Activated CD4-positive, alpha-beta T cell treated with anti-CD3 and anti-CD28 coated beads, Interleukin-2, amount 50 U/mL, for 48 hours (primary cell): Measurements from ENCODE around the gene RHBDL1.

ENCODE experiments used
- DNase-seq, 2 experiments: peaks; one replicate each; pipeline ENCODE4 v3.0.0-alpha.2; 2020

RHBDL1 gene

DNA sequence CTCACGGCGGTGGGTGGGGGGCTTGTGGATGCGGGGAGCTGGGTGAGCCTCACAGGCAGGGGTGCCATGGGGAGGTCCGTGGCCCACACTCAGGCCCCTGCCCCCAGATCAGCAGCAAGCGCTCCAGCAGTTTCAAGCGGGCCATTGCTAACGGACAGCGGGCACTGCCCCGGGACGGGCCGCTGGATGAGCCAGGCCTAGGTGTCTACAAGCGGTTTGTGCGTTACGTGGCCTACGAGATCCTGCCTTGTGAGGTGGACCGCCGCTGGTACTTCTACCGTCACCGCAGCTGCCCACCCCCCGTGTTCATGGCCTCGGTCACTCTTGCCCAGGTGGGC, 1.1 kb downstream of the RHBDL1 start:
- no peak for DNase-seq

DNA sequence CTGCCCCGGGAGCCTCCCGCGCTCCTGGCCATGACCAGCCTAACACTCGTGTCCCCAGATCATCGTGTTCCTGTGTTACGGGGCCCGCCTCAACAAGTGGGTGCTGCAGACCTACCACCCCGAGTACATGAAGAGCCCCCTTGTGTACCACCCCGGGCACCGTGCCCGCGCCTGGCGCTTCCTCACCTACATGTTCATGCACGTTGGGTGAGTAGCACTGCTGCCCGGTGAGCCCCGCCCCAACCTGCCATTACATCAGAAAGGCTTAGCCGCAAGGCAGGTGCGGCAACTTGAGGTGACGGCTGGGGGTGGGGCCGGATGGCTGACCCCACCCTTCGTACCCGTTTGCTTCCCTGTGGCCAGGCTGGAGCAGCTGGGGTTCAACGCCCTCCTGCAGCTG, 1.4 kb downstream of the RHBDL1 start:
- DNase-seq: no peak

- DNase-seq: no peak
Observed at GRCh38 chr16:677316-678190, 2.1 kb downstream of the RHBDL1 start.

- DNase-seq: no peak
Observed at GRCh38 chr16:678209-678857, 2.9 kb downstream of the RHBDL1 start.

DNA sequence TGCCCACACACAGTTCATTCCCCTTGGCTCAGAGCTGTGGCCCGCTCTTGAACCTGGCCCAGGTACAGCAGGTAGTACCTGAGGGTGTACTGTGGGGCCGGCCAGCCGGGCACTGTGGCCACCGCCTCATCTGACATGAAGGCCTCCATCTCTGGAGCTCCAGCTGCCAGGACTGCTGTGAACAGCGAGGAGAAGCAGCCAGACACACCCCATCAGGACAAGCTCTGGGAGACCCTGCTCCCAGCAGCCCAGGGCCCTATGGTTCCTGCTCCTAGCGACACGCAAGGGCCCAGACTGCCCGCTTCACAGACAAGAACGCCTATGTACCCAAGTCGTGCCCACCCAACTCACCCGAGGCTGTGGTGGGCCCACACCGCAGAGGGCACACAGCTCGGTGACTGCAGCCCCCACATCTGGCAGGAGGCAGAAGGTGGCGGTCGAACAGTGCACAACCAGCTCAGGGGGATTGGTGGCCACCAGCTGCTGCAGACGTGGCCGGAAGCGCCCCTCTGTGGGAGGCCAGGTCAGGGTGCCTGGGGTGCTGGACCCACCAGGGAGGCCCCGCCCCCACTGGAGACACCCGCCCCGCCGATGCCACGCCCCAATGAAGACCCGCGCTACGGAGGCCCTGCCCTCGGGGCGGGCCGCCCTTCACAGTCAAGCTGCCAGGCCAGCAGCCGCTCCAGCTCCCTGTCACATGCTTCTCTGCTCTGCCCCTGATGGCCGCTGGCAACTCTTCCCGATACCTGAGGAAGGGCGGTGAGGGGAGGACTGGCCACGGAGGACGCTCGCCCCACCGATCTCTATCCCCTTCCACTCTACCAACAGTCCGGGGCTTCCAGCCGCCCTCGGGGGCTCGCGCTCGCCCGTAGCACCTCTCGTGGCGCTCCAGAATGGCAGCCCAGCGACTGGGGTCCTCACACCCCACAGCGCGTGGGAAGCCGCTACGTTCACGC, 3.7 kb downstream of the RHBDL1 start:
- DNase-seq: peak; percentile 62 to 66

DNA sequence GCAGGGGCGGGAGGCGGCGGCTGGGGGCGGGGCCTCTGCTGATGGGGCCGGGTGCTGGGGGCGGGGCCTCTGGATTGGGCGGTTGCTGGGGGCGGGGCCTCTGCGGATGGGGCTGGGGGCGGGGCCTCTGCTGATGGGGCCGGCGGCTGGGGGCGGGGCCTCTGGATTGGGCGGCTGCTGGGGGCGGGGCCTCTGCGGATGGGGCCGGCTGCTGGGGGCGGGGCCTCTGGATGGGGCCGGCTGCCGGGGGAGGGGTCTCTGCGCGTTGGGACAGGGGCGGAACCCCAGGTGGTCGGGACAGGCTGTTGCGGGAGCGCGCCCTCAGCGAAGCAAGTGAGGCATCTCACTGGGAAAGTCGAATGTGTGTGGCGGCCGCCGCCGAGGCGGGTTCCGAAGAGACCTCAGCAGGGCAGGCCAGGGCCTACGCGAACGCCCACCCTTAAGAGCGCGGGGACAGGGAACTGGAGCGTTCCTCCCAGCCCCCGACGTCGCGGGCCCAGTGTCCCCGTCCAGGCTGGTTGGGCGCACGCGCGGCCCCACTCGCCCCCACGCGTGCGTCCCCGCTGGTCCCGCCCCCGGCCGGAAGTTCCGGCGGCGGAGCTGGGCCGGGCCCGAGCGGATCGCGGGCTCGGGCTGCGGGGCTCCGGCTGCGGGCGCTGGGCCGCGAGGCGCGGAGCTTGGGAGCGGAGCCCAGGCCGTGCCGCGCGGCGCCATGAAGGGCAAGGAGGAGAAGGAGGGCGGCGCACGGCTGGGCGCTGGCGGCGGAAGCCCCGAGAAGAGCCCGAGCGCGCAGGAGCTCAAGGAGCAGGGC, 4.5 kb downstream of the RHBDL1 start, which contains the start of gene STUB1:
Gene STUB1, plus strand, starts transcription at position 597 of the 811 bp plus-strand sequence. Its CDS starts 116 bp downstream, at position 713.
- peak; percentile 89 to 91 for DNase-seq

DNA sequence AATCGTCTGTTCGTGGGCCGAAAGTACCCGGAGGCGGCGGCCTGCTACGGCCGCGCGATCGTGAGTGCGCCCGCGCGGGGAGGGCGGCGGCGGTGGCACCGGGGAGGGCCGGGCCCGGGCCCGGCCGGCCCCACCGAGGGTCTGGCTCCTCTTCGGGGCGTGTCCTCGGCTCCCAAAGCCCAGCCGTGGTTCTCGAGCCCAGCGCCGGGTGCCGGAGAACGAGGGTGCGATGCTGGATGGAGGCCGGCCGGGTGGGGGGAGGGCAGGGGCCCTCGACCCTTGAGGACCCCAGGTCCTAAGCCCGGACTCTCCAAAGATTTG, 5.1 kb downstream of the RHBDL1 start:
- DNase-seq: no peak

DNA sequence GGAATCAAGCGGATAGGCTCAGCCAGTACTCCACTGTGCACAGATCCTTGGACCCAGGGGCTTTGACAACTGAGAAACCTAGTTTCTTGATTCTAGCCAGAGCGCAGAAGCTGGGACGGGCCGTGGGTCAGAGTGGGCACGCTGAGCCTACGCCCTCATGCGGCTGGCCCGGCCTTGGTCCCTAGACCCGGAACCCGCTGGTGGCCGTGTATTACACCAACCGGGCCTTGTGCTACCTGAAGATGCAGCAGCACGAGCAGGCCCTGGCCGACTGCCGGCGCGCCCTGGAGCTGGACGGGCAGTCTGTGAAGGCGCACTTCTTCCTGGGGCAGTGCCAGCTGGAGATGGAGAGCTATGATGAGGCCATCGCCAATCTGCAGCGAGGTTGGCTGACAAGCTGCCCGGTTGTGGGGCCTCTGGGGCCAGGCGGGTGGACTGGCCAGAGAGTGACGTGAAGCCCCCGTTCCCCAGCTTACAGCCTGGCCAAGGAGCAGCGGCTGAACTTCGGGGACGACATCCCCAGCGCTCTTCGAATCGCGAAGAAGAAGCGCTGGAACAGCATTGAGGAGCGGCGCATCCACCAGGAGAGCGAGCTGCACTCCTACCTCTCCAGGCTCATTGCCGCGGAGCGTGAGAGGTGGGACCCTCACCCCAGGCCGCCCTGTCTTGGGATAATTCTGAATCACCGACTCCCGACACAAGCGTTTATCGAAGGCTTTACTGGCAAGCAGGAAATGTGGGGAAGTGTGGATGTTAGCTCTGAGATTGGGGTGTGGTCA, 5.7 kb downstream of the RHBDL1 start:
- peak in 1 of 2 experiments; percentile 30 for DNase-seq

GRCh38 chr16:681746-682427, 6.4 kb downstream of the RHBDL1 start:
- no peak for DNase-seq

GRCh38 chr16:682493-683395, 7.3 kb downstream of the RHBDL1 start:
- DNase-seq: no peak

DNA sequence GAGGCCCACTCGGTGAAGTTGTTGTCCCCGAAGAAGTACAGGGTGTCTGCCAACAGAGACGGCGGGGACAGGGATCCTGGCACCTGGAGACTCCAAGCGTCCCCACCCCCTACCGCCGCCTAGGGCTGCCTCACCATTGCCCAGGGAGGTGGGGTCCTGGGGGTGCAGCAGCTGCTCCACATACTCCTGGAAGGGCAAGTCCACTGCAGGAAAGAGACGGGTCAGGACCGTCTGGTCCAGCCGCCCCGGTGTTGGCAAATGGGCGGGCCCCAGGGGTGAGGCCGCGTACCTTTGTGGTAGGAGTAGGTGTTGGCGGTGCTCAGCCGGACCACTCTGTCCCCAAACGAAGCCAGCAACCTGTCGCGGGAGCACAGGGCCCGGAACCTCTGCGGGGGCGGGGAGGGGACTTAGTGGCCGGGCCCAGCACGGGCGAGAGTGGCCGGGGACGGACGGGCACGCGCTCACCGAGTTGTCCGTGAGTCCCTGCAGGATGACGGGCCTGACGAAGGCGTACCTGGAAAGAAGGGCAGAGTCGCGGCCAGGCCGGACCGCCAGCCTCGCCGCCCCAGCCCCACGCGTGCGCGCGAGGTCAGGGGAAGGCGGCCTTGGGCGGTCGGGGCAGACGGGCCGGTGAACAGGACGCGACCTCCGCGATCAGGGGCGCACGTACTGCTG, 8.1 kb downstream of the RHBDL1 start:
- peak; percentile 32 to 35 for DNase-seq

DNA sequence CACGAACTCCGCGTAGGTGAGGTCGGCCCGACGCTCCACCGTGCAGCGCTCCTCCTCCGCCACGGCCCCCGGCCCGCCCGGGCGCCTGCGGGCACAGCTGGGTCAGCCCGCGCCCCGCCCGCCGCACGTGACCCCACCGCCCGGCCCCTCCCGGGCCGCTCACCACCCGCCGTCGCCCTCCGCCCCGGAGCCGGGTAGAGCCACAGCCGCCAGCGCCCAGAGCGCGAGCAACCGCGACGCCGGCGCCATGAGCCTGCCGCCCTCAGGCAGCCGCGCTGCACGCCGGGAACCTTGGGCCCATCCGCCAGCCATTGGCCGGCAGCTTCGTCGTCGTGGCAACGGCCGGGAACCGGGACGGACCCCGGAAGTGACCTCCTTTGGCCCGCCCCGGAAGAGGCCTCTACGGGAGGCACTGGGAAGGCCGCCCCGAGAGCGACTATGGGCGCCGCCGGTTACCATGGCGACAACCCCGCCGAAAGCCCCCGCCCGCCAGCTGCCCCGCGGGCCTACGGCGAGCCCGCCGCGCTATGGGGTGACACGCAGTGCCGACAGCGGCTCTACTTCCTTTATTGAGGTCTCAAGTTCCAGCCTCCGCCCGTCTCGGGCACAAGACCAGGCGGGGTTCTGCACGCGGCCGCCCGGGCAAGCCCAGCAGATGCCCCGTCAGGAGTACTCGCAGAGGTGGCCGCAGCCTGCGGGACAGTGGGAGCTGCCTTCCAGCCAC, 8.8 kb downstream of the RHBDL1 start, which contains the start of gene JMJD8:
Gene JMJD8, minus strand, starts transcription at position 264 of the 724 bp plus-strand sequence. Its CDS starts 15 bp downstream, at position 249.
- peak; percentile 97 to 98 for DNase-seq

GRCh38 chr16:684961-685696, 9.7 kb downstream of the RHBDL1 start:
- no peak for DNase-seq

DNA sequence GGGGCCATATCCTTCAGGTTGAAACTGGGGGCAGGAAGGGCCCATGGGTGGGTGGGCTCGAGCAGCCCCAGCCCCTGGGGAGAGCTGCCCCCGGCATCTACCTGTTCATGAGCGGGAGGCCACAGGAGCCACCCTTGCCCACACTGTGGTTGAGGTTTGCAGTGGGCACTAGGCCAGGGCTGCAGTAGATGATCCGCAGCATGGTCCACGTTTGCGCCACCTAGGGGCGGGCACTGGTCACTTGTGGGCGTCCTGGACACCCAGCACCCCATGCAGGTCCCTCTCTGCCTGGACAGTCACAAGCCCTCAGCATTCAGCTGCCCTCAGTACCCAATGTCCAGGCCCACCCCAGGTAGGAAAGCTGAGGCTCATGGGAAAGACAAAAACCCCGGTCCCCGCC, 10.5 kb downstream of the RHBDL1 start:
- no peak for DNase-seq

DNA sequence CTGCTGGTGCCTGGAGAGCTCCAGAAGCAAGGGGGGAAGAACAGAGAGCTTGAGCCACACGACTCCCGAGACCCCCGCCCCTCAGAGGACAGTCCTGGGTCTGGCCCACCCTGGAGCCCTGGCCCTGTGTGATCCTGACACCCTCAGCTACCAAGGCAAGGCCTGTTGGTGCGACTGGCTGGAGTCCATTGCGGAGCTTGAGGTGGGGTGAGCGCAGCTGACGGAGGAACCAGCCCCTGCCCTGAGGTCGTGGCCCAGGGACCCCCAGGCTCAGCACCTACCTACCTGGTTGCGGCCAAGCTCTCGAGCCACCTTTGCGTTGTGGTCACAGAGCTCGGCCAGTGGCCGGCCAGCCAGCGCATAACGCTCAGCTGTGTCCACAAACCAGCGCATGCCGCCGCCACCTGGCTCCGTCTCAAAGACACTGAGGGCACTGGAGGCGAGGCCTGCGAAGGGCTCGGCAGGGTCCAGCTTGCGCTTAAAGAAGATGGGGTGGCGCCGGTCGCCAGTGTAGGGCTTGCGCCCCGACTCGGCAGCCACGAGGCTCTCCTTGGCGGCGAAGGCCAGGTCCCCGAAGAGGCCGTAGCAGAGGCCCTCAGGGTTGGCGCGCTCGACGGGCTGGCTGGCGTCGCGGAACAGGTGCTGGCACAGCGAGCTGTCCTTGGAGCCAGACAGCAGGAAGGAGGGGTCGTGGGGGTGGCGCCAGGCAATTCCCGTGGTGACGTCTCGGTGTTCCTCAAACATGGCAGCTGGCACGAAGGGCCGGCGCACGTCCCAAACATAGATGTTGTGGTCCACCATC, 11.2 kb downstream of the RHBDL1 start:
- no peak for DNase-seq

DNA sequence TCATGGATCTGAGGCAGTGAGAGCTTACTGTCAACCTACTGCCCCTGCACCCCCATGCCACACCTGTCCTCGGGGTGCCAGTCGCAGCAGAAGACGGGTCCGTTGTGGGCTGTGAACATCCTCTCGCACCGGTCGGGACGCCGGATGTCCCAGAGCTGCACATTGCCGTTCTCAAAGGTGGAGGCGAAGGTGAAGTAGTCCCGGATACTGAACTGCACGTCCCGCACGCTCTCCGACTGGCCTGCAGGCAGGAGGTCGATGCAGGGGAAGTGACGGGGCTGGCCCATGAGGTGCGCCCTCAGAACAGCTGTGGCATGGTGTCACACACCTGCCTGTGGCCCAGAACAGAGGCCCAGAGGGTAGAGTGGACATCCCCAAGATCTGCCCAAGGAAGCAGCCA, 12.0 kb downstream of the RHBDL1 start:
- no peak for DNase-seq
